ENCODE measurements around the gene MAGOH. TPM values are rescaled to one million over a fixed set of nuclear protein-coding genes. Genes with fewer than 3 reads are reported as not detected.
"Not testable (repeated sequence)": the region's sequence is repeated elsewhere in the genome, so short reads cannot be mapped to it uniquely, and the experiment has no call there.

The MAGOH gene
- 10 to 100 TPM; 83.7 to 87.2 TPM for total RNA-seq

GRCh38 chr1:53238197-53239155 is at the start of gene MAGOH:
Gene MAGOH, minus strand, starts transcription at chr1:53238518. Its CDS starts 70 bp downstream, at chr1:53238448.
- peak within 1 kb of the TSS; percentile 94 for H3K4me3 Mint-ChIP-seq
- no peaks in the 10 kb centered on the region for H3K9me3 Mint-ChIP-seq
- no peaks in the 10 kb centered on the region for H3K27me3 Mint-ChIP-seq (ENCODE audit: low read depth)
- CTCF ChIA-PET, result no interaction called here
- peak within 1 kb of the TSS; percentile 82 for H3K27ac Mint-ChIP-seq
- H3K36me3 Mint-ChIP-seq (ENCODE audit: low read depth), result peaks cover 8% of the 10 kb centered on the region
- H3K4me1 Mint-ChIP-seq (ENCODE audit: low read depth), result peaks cover 28% of the 10 kb centered on the region
- peak; percentile 96 for DNase-seq
- intact Hi-C loops (cut with micrococcal nuclease), result loop anchor here (1.0 to 5.0 kb wide), 7 partner anchors 18 to 815 kb away; partner anchors contain the start of genes CPT2, CZIB, IFT25 and LRRC42

DNA sequence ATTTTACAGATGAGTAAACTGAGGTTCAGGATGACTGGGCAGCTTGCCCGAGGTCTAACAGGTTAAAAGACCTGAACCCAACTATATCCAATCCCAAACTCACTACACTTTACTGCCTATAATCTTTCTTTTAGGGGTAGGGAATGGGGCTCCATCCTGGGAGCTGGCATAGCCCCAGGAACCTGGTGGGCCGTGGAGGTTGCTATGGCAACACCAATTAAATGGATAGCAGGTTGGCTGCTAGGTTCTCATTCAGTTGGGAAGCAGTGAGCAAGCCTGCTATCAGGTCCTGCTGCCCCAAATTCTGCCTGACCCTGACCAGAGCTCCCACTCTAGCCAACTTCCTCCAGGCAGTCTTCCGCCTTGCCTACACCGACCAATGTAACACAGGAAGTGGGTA is 48.6 kb upstream of the MAGOH start:
- H3K36me3 Mint-ChIP-seq (ENCODE audit: low read depth), result peaks cover 17% of the 10 kb centered on the region
- intact Hi-C loops (cut with micrococcal nuclease), result no loop called here

GRCh38 chr1:53285969-53286760 is 47.8 kb upstream of the MAGOH start:
- DNase-seq, result no peak
- intact Hi-C loops (cut with micrococcal nuclease), result no loop called here
- no peak overlapping the region for H3K27ac Mint-ChIP-seq

More for the DNA sequence above, 48.6 kb upstream of the MAGOH start:
- no peak for DNase-seq
- no peaks in the 10 kb centered on the region for H3K9me3 Mint-ChIP-seq
- H3K4me1 Mint-ChIP-seq (ENCODE audit: low read depth), result no peaks in the 10 kb centered on the region
- H3K27ac Mint-ChIP-seq, result no peak overlapping the region
- no peaks in the 10 kb centered on the region for H3K27me3 Mint-ChIP-seq (ENCODE audit: low read depth)
- CTCF ChIA-PET, result interaction anchor here (1.1 kb wide), 1 partner anchor 8 kb away, joined by 3 read pairs; no protein-coding TSS in a partner anchor
- H3K4me3 Mint-ChIP-seq, result no peak overlapping the region

GRCh38 chr1:53285546-53285945 is 47.2 kb upstream of the MAGOH start:
- CTCF ChIA-PET, result no interaction called here

More at GRCh38 chr1:53285969-53286760, 47.8 kb upstream of the MAGOH start:
- no peaks in the 10 kb centered on the region for H3K4me1 Mint-ChIP-seq (ENCODE audit: low read depth)
- peaks cover 18% of the 10 kb centered on the region for H3K36me3 Mint-ChIP-seq (ENCODE audit: low read depth)
- H3K9me3 Mint-ChIP-seq, result no peaks in the 10 kb centered on the region
- CTCF ChIA-PET, result interaction anchor here (1.1 kb wide), 1 partner anchor 8 kb away, joined by 3 read pairs; no protein-coding TSS in a partner anchor
- H3K27me3 Mint-ChIP-seq (ENCODE audit: low read depth), result no peaks in the 10 kb centered on the region
- no peak overlapping the region for H3K4me3 Mint-ChIP-seq

DNA sequence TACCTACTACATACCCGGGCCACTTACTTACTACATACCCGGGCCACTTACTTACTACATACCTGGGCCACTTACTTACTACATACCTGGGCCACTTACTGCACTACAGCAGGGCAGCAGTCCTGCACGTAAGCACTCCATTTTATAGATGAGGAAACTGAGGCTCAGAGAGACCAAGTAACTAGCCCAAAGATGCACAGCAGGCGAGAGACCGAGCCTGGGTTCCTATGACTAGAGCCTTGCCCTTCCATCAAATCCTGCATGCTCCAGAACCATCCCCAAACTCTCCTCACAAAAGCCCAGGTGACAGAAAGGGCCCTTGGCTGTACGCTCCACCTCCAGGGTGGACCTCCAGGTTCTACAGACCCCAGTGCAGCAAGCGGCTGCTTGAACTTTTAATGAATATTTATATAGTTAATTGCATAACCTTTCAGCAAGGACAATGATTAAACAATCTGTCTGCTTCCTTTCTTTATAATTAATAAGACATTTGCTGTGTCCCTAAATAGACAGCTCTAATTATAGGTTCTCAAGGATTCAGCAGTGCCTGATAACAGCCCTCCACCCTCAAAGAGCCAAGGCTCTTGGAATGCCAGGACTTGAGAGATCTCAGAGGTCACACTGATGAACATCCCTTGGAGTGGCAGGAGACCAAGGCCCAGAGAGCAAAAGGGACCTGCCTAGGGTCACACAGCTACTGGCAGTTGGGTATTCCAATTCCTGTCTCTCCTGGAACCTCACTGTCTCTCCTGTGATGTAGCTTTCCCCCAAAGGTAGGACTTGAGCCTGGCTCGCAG is 46.1 kb upstream of the MAGOH start:
- H3K27ac Mint-ChIP-seq, result no peak overlapping the region
- no peaks in the 10 kb centered on the region for H3K9me3 Mint-ChIP-seq
- no peaks in the 10 kb centered on the region for H3K4me1 Mint-ChIP-seq (ENCODE audit: low read depth)
- CTCF ChIA-PET, result no interaction called here
- no peak for DNase-seq
- intact Hi-C loops (cut with micrococcal nuclease), result no loop called here
- peaks cover 14% of the 10 kb centered on the region for H3K36me3 Mint-ChIP-seq (ENCODE audit: low read depth)
- no peaks in the 10 kb centered on the region for H3K27me3 Mint-ChIP-seq (ENCODE audit: low read depth)
- no peak overlapping the region for H3K4me3 Mint-ChIP-seq

More at GRCh38 chr1:53285546-53285945, 47.2 kb upstream of the MAGOH start:
- Mint-ChIP-seq H3K4me3 (no peak overlapping the region), H3K4me1 (ENCODE audit: low read depth) (no peaks in the 10 kb centered on the region), H3K27me3 (ENCODE audit: low read depth) (no peaks in the 10 kb centered on the region), H3K36me3 (ENCODE audit: low read depth) (peaks cover 18% of the 10 kb centered on the region), H3K27ac (no peak overlapping the region), H3K9me3 (no peaks in the 10 kb centered on the region)
- DNase-seq, result no peak
- intact Hi-C loops (cut with micrococcal nuclease), result no loop called here

GRCh38 chr1:53283156-53283555 is 44.8 kb upstream of the MAGOH start:
- H3K4me1 Mint-ChIP-seq (ENCODE audit: low read depth); DNase-seq; H3K27me3 Mint-ChIP-seq (ENCODE audit: low read depth); CTCF ChIA-PET; H3K4me3 Mint-ChIP-seq; intact Hi-C loops (cut with micrococcal nuclease); H3K9me3 Mint-ChIP-seq; H3K27ac Mint-ChIP-seq: not testable (repeated sequence)
- H3K36me3 Mint-ChIP-seq (ENCODE audit: low read depth), result peaks cover 15% of the 10 kb centered on the region

GRCh38 chr1:53281133-53281532 is 42.8 kb upstream of the MAGOH start:
- no peaks in the 10 kb centered on the region for H3K9me3 Mint-ChIP-seq
- peaks cover 2% of the 10 kb centered on the region for H3K4me1 Mint-ChIP-seq (ENCODE audit: low read depth)
- H3K27me3 Mint-ChIP-seq (ENCODE audit: low read depth), result no peaks in the 10 kb centered on the region
- H3K27ac Mint-ChIP-seq, result no peak overlapping the region
- intact Hi-C loops (cut with micrococcal nuclease), result no loop called here
- peaks cover 21% of the 10 kb centered on the region for H3K36me3 Mint-ChIP-seq (ENCODE audit: low read depth)
- no peak overlapping the region for H3K4me3 Mint-ChIP-seq
- CTCF ChIA-PET, result interaction anchor here (5.3 kb wide), 1 partner anchor 112 kb away, joined by 111 read pairs; no protein-coding TSS in a partner anchor
- no peak for DNase-seq

DNA sequence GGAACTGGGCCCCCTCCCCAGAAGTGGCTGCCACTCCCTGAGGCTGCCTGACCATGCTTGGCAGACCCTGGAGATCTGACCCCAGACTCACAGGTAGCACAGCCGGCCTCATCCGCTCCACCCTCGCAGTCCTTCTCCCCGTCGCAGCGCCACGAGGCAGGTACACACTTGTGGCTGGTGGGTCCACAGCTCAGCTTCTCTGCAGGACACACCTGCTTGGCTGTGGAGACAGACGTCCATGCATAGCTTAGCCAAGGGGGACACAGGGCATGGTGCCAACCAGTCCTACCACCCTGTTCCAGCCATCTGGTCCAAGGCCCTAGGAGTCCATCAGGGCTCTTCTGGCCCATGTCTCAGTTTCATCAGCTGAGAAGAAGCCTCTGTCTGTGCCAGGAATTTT is 42.2 kb upstream of the MAGOH start:
- Mint-ChIP-seq H3K27me3 (ENCODE audit: low read depth) (no peaks in the 10 kb centered on the region), H3K4me3 (no peak overlapping the region), H3K9me3 (no peaks in the 10 kb centered on the region), H3K27ac (no peak overlapping the region), H3K4me1 (ENCODE audit: low read depth) (peaks cover 2% of the 10 kb centered on the region), H3K36me3 (ENCODE audit: low read depth) (peaks cover 26% of the 10 kb centered on the region)
- no peak for DNase-seq
- intact Hi-C loops (cut with micrococcal nuclease), result no loop called here
- CTCF ChIA-PET, result interaction anchor here (5.3 kb wide), 1 partner anchor 113 kb away, joined by 111 read pairs; no protein-coding TSS in a partner anchor

- DNase-seq, result no peak
- Mint-ChIP-seq H3K4me3 (no peak overlapping the region), H3K9me3 (no peaks in the 10 kb centered on the region), H3K27me3 (ENCODE audit: low read depth) (no peaks in the 10 kb centered on the region), H3K27ac (no peak overlapping the region), H3K36me3 (ENCODE audit: low read depth) (peaks cover 28% of the 10 kb centered on the region), H3K4me1 (ENCODE audit: low read depth) (peaks cover 2% of the 10 kb centered on the region)
- CTCF ChIA-PET, result interaction anchor here (0.8 to 5.3 kb wide), 7 partner anchors 10 to 114 kb away, joined by 3 to 111 read pairs (median 5); no protein-coding TSS in a partner anchor
- intact Hi-C loops (cut with micrococcal nuclease), result loop anchor here (5.0 kb wide), 1 partner anchor 48 kb away; the partner anchor contains the start of gene LRP8
Measured at GRCh38 chr1:53279296-53280200, 41.2 kb upstream of the MAGOH start.

GRCh38 chr1:53278298-53278725 is 40.0 kb upstream of the MAGOH start:
- H3K27me3 Mint-ChIP-seq (ENCODE audit: low read depth), result no peaks in the 10 kb centered on the region
- intact Hi-C loops (cut with micrococcal nuclease), result loop anchor here (1.0 to 5.0 kb wide), 3 partner anchors 49 to 195 kb away; partner anchors contain the start of gene LRP8
- H3K9me3 Mint-ChIP-seq, result no peaks in the 10 kb centered on the region
- H3K27ac Mint-ChIP-seq, result no peak overlapping the region
- CTCF ChIA-PET, result interaction anchor here (0.5 to 5.3 kb wide), 25 partner anchors 8 to 1524 kb away, joined by 3 to 111 read pairs (median 4); no protein-coding TSS in a partner anchor
- DNase-seq, result peak; percentile 79
- H3K4me1 Mint-ChIP-seq (ENCODE audit: low read depth), result peaks cover 2% of the 10 kb centered on the region
- peaks cover 30% of the 10 kb centered on the region for H3K36me3 Mint-ChIP-seq (ENCODE audit: low read depth)
- H3K4me3 Mint-ChIP-seq, result no peak overlapping the region
